Heart left ventricle (tissue), 16 donors: ENCODE results near the gene DEPP1. TPM values are rescaled to one million over a fixed set of nuclear protein-coding genes. Genes with fewer than 3 reads are reported as not detected.
A peak's percentile ranks its signal among the peaks of the same experiment; 100 is the strongest.

Source experiments
- ATAC-seq, 4 donors: fragments of 200-7000 bp; cut with Tn5 transposase; one replicate each; pipeline ENCODE4 v1.9.1; 2020 to 2022; ENCODE audit warnings: moderate library complexity in 4 of 4, mild to moderate bottlenecking in 3 of 4, moderate number of reproducible peaks in 1 of 4
- DNase-seq, 5 donors: peaks; one replicate each; pipeline ENCODE4 v3.0.0-alpha.2; 2020
- H3K27ac ChIP-seq, 12 donors: fragments of 200-600 bp; sonication (generic) in 4 of 12; one replicate each; pipeline versions ENCODE4 v1.5.0 to v1.8.0; 2016 to 2022; ENCODE audit warnings: mild to moderate bottlenecking in 2 of 12
- H3K27me3 ChIP-seq, 9 donors: fragments of 200-600 bp; sonication (generic) in 2 of 9; one replicate each; pipeline versions ENCODE4 v1.5.1 to v1.8.0; 2016 to 2022; ENCODE audit warnings: mild to moderate bottlenecking in 3 of 9
- H3K36me3 ChIP-seq, 9 donors: fragments of 200-600 bp; sonication (generic) in 2 of 9; one replicate each; pipeline versions ENCODE4 v1.5.0 to v1.8.0; 2018 to 2022; ENCODE audit warnings: mild to moderate bottlenecking in 2 of 9
- H3K4me1 ChIP-seq, 12 donors: fragments of 200-600 bp; sonication (generic) in 4 of 12; one replicate each; pipeline versions ENCODE4 v1.5.0 to v1.8.0; 2016 to 2022; ENCODE audit warnings: mild to moderate bottlenecking in 3 of 12
- H3K4me3 ChIP-seq, 12 donors: fragments of 200-600 bp; sonication (generic) in 4 of 12; one replicate each; pipeline versions ENCODE4 v1.5.0 to v1.8.0; 2017 to 2022; ENCODE audit warnings: mild to moderate bottlenecking in 9 of 12, moderate library complexity in 4 of 12
- H3K9me3 ChIP-seq, 12 donors: fragments of 200-600 bp; sonication (generic) in 4 of 12; one replicate each; pipeline versions ENCODE4 v1.5.0 to v1.8.0; 2016 to 2022; ENCODE audit warnings: mild to moderate bottlenecking in 1 of 12
- CTCF ChIP-seq, 12 donors: fragments of 200-600 bp; sonication (generic) in 4 of 12; IDR thresholded peaks; one replicate each; pipeline versions ENCODE4 v1.5.0 to v1.8.0; 2018 to 2022; ENCODE audit warnings: antibody characterized with exemption in 12 of 12, mild to moderate bottlenecking in 5 of 12
- POLR2A ChIP-seq, 2 donors: fragments of 450-650 bp; IDR thresholded peaks; one replicate each; pipeline ENCODE4 v1.6.1; 2017; ENCODE audit warnings: antibody characterized with exemption in 2 of 2, mild to moderate bottlenecking in 2 of 2, moderate library complexity in 2 of 2
- WGBS, 4 donors: extraction: QIAGEN DNeasy Blood & Tissue Kit in 2 of 4; methylation state at CpG; one replicate each; pipeline versions ENCODE4 v1.1.5 to v1.1.7; 2013 to 2018; 5-methylcytosine and 5-hydroxymethylcytosine counted together
- intact Hi-C, 10 donors: fragments of 100-400 bp; cut with DNase I; formaldehyde crosslinking; loops; one replicate each; pipeline versions ENCODE4 v1.11.1 to v1.14.2; 2022
- polyA plus RNA-seq, 2 donors: library from polyadenylated mRNA; stranded (reverse); fragments of 200-250 nt; gene quantifications; one replicate each; pipeline ENCODE4 v1.2.3, GENCODE V29; 2013
- total RNA-seq, 9 donors: library from RNA; depleted of rRNA in 2 of 9; stranded (reverse); fragments of >200 nt in 2 of 9; fragmentation: NEBNext Ultra II Directional in 3 of 9; extraction: Animal tissue kit (Norgen Biotek cat#: 25700) in 3 of 9; gene quantifications; one replicate each; pipeline versions ENCODE4 v1.1.0 to v1.2.4, GENCODE V29; 2016 to 2023
- donor health status: ischemic (EF 13 %, LVEDD 7.1; RV severe dilation, severe dysfunction).
- donor health status: healthy with polysubstance abuse.
- donor health status: DM: no; HTN: yes; CAD: no.
- donor health status: DM: no; HTN: no; CAD: no.
- donor health status: ischemic (EF 25% LVEDD 6.9; RV normal size, moderate dysfunction).
- donor health status: ischemic (EF 25% LVEDD 5.7; RV mildly dilated, moderate dysfunction).
- donor health status: healthy.
- donor health status: DM: yes; HTN: yes; CAD: no.
- donor health status: ischemic (EF 35%, LVEDD 5.7; RV mildly dilated, moderate dysfunction).
- donor health status: nonischemic (EF 11% LVEDD 7.7; RV severe dilation, severe dysfunction).
- donor health status: DM: yes; HTN: yes; CAD: no.
- donor health status: PGD.
- donor health status: ischemic (EF 29% LVEDD 5.4; RV normal size, mild dysfunction).
- donor health status: nonischemic (EF 23%, LVEDD 6.1; RV moderate dilation, normal function).

Gene DEPP1
- total and polyA plus RNA-seq, 11 donors: 11.0 to 76.5 (median 22.7) TPM

GRCh38 chr10:45003432-45004000 lies 24.9 kb upstream of the DEPP1 start:
- 92 to 95% (median 93%) methylated on average over 10 of the region's 10 CpGs for WGBS, 4 donors
- intact Hi-C loops: loop anchor here in 4 of 10 donors (5.0 to 10.0 kb wide), 7 partner anchors 46 to 1021 kb away; partner anchors contain the start of genes RASSF4 (in 1 of the 4) and ZFAND4 (in 1 of the 4)
- ATAC-seq: no peak
- DNase-seq: no peak
- Histone ChIP-seq H3K4me3 (no peak overlapping the region), H3K4me1 (peaks cover 5 to 52% (median 33%) of the 10 kb centered on the region in 12 donors), H3K36me3 (peaks cover 0 to 30% (median 26%) of the 10 kb centered on the region in 9 donors), H3K27me3 (no peaks in the 10 kb centered on the region), H3K27ac (no peak overlapping the region), H3K9me3 (peaks cover 0 to 4% (median 0%) of the 10 kb centered on the region in 12 donors)
- TF ChIP-seq CTCF (IDR thresholded peaks at IDR 0.05) (no peak), POLR2A (IDR thresholded peaks at IDR 0.05) (no peak)

- Histone ChIP-seq H3K4me3 (peak overlapping the region; percentile 45 to 79 (median 66)), H3K27ac (peak overlapping the region; percentile 93 to 99 (median 96)), H3K36me3 (peaks cover 0 to 30% (median 26%) of the 10 kb centered on the region in 9 donors), H3K9me3 (peaks cover 0 to 4% (median 0%) of the 10 kb centered on the region in 12 donors), H3K27me3 (no peaks in the 10 kb centered on the region), H3K4me1 (peaks cover 5 to 66% (median 51%) of the 10 kb centered on the region in 12 donors)
- intact Hi-C loops: loop anchor here in 6 of 10 donors (1.0 to 10.0 kb wide), 10 partner anchors 21 to 1023 kb away; partner anchors contain the start of genes RASSF4 (in 2 of the 6), DEPP1 (in 1 of the 6) and ZFAND4 (in 1 of the 6)
- peak; percentile 38 to 74 (median 66) for ATAC-seq
- WGBS, 4 donors: 6 to 7% (median 6%) methylated on average over 13 of the region's 13 CpGs
- TF ChIP-seq CTCF (IDR thresholded peaks at IDR 0.05) (peak in 5 of 12 donors; percentile 7 to 32 (median 17)), POLR2A (IDR thresholded peaks at IDR 0.05) (no peak)
- DNase-seq: peak; percentile 69 to 88 (median 77)
Observed at GRCh38 chr10:45001381-45002148, 23.0 kb upstream of the DEPP1 start.

- no peaks in the 10 kb centered on the region for H3K27me3 ChIP-seq
- WGBS, 4 donors: 0 to 1% (median 0%) methylated on average over 9 to 79 of the region's 79 CpGs
- peak within 1 kb of the TSS; percentile 45 to 79 (median 66) for H3K4me3 ChIP-seq
- intact Hi-C loops: loop anchor here in 6 of 10 donors (1.0 to 10.0 kb wide), 10 partner anchors 20 to 1024 kb away; partner anchors contain the start of genes RASSF4 (in 2 of the 6), DEPP1 (in 1 of the 6) and ZFAND4 (in 1 of the 6)
- peaks cover 0 to 29% (median 26%) of the 10 kb centered on the region in 9 donors for H3K36me3 ChIP-seq
- peak; percentile 70 to 85 (median 82) for DNase-seq
- peak; percentile 14 to 80 (median 63) for ATAC-seq
- H3K27ac ChIP-seq: peak within 1 kb of the TSS; percentile 93 to 99 (median 96)
- peak in 1 of 2 donors; percentile 34 for TF ChIP-seq POLR2A (IDR thresholded peaks at IDR 0.05)
- peak in 5 of 12 donors; percentile 10 to 40 (median 19) for TF ChIP-seq CTCF (IDR thresholded peaks at IDR 0.05)
- H3K9me3 ChIP-seq: peaks cover 0 to 4% (median 0%) of the 10 kb centered on the region in 12 donors
- peaks cover 8 to 73% (median 56%) of the 10 kb centered on the region in 12 donors for H3K4me1 ChIP-seq
Observed at GRCh38 chr10:45000752-45001380, 22.3 kb upstream of the DEPP1 start, which contains the start of gene ZNF22. Gene ZNF22 (plus strand): TSS chr10:45000923. CDS start chr10:45003369, 2,446 bp downstream.
